ENCODE results near the gene ARFGAP3.

DNA sequence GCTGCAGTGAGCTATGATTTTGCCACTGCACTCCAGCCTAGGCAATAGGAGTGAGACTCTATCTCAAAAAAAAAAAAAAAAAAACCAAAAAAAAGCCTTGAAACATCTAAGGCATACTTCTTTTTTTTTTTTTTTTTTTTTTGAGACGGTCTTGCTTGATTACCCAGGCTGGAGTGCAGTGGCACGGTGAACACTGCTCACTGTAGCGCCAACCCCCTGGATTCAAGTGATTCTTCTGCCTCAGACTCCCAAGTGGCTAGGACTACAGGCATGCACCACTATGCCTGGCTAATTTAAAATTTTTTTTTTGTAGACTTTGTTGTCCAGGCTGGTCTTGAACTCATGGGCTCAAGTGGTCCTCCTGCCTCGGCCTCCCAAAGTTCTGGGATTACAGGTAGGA lies 19.5 kb downstream of the ARFGAP3 start:
- TF ChIP-seq, protein P1, sequence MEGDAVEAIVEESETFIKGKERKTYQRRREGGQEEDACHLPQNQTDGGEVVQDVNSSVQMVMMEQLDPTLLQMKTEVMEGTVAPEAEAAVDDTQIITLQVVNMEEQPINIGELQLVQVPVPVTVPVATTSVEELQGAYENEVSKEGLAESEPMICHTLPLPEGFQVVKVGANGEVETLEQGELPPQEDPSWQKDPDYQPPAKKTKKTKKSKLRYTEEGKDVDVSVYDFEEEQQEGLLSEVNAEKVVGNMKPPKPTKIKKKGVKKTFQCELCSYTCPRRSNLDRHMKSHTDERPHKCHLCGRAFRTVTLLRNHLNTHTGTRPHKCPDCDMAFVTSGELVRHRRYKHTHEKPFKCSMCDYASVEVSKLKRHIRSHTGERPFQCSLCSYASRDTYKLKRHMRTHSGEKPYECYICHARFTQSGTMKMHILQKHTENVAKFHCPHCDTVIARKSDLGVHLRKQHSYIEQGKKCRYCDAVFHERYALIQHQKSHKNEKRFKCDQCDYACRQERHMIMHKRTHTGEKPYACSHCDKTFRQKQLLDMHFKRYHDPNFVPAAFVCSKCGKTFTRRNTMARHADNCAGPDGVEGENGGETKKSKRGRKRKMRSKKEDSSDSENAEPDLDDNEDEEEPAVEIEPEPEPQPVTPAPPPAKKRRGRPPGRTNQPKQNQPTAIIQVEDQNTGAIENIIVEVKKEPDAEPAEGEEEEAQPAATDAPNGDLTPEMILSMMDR (IDR thresholded peaks at IDR 0.05; ENCODE audit: low read length), result no peak
- no peak for TF ChIP-seq EZH2 (optimal IDR thresholded peaks at IDR 0.05; ENCODE audit: low read depth, low read length)
- TF ChIP-seq EZH2phosphoT487 (IDR thresholded peaks at IDR 0.05; ENCODE audit: low read length), result no peak

All from MM.1S (cell line).